ENCODE measurements around the gene SLC26A4.
"Not testable (repeated sequence)": the region's sequence is repeated elsewhere in the genome, so short reads cannot be mapped to it uniquely, and the experiment has no call there.

Gene SLC26A4

DNA sequence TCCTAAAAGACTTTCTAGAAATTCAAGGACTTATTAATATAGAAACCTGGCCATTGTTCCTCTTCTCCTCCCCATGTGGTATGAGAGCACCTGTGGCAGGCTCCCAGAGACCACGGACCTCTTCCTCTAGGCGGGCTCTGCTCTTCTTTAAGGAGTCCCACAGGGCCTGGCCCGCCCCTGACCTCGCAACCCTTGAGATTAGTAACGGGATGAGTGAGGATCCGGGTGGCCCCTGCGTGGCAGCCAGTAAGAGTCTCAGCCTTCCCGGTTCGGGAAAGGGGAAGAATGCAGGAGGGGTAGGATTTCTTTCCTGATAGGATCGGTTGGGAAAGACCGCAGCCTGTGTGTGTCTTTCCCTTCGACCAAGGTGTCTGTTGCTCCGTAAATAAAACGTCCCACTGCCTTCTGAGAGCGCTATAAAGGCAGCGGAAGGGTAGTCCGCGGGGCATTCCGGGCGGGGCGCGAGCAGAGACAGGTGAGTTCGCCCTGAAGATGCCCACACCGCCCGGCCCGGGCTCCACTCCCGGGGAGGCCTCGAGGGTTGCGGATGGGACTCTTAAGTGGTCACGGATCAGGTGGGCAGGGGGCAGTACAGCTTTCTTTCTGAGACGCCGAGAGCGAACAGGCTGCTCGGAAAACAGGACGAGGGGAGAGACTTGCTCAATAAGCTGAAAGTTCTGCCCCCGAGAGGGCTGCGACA lies at the start of gene SLC26A4:
SLC26A4 (plus strand) TSS at position 448 of the 700 bp plus-strand sequence. CDS start 814 bp downstream, outside the sequence.
- no peak for DNase-seq

DNA sequence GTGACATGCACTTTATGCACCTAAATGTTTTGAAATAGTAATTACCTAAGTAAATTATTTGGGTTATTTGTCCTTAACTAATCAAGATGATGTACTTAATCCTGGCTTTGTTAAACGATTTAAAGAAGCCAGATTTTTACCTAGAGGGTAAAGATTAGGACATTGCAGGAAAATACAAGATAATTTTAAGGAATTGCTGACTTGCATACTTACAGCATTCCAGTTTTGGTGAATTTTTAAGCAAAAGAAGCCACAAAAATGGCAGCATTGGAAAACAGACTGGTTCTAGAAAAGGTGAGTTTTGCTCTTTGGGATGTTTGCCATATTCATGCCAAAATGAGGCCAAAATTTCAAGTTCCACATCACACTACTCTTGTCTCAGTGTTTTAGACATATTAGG lies 47.2 kb upstream of the SLC26A4 start:
- no peak for DNase-seq

DNA sequence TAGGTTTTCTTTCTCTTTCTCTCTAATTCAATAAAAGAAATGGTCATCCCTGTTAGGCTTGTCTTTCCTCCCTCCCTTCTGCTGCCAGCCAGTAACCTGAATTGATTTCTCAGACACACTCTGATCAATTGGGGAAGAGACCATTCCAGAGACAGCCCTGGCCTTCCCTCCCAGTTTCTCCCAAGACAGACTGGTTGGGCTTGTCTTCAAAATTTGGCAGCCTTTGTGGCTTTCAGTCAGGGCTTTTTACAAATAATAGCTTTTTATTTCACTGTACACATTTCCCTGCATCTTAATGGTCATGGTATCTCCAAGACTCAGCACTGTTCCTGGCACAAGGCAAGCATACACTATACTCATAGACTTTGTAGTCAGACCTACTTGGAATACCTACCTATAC lies 46.7 kb upstream of the SLC26A4 start:
- DNase-seq = no peak

DNA sequence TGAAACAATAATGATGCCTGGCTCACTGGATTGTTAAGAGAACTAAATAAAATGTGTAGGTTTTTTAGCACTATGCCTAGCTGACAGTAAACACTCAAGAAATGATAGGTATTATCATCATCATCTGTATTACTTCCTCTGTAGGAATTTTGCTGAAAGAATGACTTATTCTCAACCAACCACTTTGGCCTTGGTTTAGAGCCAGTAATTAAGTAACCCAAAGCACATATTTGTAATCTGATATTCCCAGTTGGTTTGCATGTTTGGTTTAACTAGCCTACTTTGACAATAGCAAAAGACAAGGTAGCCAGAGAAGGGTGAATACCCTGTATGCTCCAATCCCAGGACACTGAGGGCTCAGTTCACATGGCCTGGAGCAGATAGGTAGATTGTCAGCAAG lies 46.2 kb upstream of the SLC26A4 start:
- no peak for DNase-seq

DNA sequence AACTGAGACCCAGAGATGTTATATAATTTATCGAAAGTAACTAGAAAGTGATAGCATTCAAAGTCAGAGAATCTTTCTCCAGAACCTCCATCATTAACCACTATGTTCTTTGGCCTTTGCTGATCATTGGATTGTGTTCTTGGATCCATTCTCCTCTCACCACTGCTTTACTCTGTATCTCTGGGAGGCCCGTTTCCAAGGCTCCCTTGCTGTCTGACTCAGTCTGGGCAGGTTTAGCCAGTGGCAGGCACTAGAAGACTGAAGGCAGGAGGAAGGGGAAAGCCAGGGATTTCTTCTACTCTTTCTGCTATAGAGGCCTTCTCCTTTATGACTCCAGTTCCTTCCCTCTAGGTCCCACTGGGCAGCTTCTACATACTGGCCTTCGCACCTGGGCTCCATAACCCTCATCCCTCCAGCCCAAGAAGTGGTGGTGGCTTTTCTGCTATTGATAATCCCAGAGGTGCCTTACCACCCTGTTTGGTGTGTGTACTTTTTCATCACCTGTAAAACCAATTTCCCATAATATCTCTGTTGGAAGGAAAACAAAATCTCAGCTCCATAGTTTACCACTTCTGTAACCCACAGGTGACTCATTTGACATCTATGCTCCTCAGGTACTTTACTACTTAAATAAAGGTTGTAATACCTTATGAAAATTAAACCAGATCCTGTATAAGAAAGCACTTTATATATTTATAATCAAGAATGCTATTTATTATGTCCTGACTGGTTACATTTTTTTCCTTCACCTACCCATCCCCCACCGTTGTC lies 44.5 kb upstream of the SLC26A4 start:
- DNase-seq = no peak

DNA sequence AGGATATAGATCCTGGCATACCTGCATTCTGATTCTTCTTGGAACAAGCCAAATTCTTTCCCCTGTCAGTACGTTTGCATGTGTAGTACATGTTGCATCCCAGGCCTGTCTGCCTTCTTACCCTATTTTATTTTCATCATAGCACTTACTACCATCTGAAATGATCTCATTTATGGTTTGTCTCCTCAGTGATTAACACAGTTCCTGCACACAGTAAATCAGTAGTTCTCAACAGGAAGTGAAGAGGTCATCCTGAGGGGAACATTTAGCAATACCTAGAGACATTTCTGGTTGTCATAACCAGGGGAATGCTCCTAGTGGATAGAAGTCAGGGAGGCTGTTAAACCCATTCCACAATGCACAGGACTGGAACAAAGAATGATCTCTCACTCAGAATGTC lies 38.2 kb upstream of the SLC26A4 start:
- no peak for DNase-seq

DNA sequence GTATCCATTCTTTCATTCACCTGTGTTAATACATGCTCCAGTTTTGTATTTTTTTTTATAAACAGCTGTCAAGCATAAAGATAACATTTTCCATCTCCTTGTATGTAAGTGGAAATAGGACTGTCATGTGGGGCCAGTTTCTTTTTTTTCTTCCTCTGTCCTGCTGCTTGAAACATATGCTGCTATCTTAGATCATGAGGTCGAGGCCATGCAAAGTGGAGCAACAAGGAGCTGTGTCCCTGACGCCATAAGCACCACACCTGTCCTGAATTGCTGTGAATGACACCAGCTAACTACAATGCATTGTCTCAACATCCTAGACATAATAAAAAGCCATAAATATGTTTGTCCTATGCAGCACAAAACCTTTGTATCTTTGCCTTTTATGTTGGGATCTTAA lies 37.7 kb upstream of the SLC26A4 start:
- no peak for DNase-seq

DNA sequence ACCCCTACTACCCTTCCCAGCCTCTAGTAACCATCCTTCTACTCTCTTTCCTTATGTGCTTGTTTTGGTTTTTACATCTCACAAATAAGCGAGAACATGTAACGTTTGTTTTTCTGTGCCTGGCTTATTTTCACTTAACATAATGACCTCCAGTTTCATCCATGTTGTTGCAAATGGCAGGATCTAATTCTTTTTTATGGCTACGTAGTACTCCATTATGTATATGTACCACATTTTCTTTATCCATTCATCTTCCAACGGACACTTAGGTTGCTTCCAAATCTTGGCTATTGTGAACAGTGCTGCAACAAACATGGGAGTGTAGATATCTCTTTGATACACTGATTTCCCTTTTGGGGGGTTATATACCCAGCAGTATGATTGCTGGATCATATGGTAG lies 33.6 kb upstream of the SLC26A4 start:
- DNase-seq = no peak

DNA sequence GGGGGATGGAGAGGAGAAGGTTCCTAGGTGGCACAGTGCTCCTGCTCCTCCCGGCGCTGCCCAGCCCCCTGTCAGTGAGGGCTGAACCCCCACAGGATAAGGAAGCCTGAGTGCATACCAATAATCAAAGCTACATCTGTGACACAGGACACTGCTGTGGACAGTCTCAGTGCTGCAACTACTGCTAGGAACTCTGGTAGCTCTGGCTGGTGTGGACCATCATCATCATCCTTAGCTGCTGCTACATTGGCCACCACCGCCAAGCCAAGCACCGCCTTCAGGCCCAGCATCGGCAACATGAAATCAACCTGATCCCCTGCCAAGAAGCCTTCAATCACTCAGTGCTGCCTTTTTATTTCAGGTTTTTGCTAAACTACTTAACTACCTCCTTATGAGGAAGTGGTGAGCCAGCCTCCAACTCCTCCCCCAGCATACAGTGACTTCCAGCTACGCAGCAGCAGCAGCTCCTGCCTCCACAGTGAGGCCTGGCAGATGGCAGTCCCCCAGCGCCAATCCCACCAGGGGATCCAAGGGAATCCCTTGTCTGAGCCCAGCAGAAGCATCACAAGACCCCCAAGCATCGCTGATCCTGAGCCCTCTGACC lies 32.1 kb upstream of the SLC26A4 start:
- DNase-seq = no peak

DNA sequence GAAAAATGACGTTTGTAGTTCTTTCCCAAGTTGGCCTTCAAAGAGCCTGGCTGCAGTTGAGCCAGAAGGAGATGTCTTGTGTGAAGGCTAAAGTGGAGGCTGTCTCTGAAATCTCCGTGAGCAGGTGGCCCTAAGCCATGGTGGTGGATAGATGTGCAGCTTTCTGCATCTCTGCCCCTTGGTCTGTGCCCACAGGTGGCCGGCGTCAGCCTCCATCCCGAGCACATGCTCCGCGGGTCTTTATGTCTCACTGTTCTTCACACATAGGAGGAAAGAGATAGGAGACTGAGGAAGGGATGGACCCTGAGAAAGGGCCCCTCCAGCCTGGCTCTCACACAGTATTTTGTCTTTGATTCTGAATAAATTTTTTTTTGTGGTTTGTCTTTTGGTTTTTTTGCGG lies 30.3 kb upstream of the SLC26A4 start:
- no peak for DNase-seq

DNA sequence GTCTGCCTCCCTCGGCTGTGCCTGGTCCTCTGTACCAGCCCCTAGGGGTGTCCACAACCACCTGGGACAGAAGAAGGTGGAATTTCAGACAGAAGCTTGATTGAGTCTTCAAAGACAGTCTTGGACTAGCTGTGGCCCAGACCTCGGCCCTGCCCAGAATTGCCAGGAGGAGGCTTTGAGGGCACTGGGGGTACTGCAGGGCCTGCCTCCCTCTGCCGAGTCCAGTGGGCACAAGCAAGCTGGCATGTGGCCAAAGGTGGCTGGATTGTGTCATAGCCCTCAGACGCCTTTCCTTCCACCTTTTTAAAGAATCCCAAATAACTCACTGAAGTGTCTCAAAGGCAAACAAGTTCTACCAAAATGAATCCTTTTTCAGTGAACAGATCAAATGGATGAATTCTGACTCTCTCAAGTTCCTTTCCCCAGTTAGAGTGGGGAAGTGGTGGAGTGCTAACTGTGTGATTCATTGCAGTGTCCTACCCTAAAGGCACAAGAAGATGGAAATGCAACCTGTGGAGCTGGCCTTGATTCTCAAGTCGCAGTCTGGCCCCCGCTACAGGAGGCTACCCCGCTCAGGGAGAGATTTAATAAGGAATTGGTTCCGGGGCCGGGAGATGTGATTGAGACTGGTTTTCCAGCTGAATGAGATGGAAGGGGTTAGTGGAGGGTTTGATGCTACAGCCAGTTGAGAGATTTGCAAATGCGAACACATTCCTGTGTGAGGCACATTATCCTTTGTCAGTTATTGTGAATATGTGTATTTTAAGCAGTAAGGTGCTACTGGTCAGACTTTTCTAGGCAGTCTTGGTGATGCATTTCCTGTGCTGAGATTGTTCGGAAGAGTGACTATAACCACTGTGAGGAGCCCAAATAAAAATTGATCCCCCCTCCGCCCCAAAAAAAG lies 28.8 kb upstream of the SLC26A4 start:
- no peak for DNase-seq

DNA sequence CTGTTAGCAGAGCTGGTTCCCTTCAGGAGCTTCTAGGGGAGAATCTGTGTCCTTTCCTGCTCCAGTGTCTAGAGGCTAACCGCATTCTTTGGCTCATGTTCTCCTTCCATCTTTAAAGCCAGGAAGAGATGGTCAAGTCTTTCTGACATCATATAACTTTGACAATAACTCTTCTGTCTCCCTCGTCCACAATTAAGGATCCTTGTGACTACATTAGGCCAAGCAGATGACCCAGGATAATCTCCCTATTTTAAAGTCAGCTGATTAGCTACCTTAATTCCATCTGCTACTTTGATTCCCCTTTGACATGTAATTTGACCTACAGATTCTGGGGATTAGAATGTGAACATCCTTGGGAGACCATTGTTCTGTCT lies 28.1 kb upstream of the SLC26A4 start:
- DNase-seq = no peak

DNA sequence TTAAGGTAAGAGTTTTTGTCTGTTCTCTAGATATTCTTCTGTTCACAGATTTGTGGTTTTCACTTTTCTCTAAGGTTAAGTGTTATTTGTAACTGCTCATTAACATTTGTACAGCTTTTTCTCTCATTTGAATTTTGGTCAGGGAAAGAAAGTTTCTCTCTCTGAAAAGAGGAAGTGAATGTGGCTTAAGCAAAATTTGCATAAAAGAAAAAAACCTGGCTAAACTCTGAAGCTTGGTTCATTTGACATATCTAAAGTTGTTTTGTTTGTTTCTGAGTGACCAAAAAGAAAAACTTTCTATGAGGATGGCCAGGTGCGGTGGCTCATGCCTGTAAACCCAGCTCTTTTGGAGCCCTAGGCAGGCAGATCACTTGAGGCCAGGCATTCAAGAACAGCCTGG lies 22.0 kb upstream of the SLC26A4 start:
- no peak for DNase-seq

DNA sequence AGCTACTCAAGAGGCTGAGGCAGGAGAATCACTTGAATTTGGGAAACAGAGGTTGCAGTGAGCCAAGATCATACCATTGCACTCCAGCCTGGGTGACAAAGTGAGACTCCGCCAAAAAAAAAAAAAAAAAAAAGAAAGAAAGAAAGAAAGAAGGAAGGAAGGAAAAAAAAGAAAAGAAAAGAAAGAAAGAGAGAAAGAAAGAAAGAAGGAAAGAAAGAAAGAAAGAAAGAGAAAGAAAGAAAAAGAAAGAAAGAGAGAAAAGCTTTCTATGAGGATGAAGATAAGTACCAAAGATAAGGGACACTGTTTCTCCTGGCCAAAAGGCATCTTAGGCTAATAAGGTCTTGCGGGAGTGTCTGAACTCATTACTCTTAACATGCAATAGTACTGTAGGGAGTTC lies 21.6 kb upstream of the SLC26A4 start:
- not testable (repeated sequence) for DNase-seq

DNA sequence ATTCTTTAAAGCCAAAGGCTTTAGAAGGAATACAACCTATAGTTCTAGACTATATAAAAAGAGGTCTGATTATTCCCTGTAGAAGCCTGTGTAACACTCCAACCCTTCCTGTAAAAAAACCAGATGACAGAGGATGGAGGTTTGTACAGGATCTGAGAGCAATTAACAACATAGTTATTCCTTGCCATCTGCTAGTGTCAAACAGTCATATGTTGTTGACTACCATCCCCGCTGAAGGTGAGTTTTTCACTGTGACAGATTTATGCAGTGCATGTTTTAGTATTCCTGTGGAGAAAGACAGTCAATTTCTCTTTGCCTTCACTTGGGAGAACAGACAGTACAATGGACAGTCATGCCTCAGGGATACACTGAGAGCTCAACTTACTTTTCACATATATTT lies 19.0 kb upstream of the SLC26A4 start:
- DNase-seq = no peak

DNA sequence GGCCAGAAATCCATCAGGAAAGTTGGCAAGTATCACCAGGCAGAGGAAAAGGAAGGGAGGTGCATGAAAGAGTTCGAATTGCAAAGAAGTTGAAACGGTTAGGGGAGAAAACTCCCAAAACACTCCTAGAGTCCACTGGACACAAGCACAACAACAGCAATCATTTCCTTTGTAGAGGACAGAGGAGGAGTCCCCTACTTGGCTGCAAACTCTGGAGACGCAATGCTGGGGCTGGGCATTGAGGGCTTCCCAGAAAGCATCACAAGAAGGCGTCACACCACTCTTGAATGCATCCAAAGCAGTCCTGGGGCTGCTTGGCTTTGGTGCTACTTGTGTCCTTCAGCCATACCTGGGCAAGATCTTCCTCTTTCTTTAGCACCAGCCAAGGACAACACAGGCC lies 18.1 kb upstream of the SLC26A4 start:
- no peak for DNase-seq

DNA sequence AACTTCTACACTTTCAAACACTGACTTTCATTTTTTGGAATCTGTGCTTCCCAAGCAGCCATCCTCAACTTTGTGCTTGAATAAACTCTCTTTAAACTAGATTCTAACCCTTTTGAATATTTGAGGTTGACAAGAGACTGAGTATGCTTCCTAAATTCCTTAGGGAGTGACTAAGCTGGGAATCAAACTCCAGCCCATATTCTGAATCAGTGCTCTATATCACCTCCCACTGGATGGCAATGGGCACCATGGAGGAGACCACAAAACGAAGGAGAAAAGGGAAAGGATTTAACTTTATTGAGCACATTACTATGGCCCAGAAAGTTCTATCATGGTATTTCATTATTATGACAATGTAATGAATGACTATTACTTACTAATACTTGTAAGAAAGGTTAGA lies 17.2 kb upstream of the SLC26A4 start:
- DNase-seq = no peak

DNA sequence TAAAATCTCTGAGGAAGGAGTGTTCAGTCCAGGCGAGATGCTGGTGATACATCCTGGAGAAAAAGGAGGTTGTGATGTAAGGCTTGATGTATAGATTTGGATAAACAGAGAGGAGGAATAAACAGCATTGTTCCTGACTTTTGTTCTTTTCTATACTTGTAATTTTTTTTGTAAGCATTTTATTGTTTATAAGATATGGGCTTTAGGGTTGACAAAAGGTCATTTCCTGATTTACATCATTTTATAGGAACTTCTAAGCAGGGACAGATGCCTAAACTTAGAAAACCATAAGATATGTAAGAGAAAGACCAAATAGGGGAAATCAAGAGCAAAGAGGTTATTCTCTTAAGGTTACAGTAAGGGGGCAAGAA lies 16.7 kb upstream of the SLC26A4 start:
- no peak for DNase-seq

DNA sequence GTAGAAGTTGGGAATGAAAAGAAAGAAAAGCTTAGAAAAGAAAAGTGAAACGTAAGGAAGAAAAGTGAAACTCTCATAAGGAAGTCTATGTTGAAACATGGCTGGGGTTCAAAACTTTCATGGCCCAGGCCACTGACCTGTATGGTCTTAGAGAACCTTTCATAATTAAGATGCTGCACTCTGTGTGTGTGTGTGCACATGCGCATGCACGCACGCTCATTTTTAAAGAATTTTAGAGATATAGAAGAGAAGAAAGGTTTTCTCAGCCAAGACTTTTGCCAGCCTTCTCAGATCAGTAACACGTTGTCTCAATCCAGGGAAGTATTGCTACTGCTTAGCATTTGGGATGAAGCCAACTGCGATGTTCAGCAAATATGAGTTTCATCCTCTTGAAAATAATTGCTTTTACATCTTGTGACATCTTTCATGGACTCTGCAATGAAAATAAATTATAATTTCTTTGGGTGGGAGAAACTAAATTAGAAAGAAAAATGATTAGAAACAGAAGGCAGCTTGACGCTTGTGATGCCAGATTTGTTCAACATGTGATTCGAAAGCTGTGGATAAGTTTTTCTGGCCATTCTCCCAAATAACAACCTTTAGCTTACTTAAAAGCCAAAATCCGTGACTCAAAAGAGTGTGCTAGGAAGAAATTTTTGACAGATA lies 16.2 kb upstream of the SLC26A4 start:
- no peak for DNase-seq

DNA sequence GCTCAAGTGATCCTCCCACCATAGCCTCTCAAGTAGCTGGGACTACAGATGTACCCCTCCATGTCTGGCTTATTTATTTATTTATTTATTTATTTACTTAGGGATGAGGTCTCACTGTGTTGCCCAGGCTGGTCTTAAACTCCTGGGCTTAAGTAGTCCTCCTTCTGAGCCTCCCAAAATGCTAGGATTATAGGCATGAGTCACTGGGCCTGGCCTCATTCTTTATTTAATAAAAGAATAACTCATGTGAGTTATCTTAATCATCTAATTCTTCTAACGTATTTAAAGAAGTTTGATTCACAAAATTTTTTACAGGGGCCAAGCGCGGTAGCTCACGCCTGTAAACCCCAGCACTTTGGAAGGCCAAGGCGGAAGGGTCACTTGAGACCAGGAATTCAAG lies 8.0 kb upstream of the SLC26A4 start:
- DNase-seq = no peak

DNA sequence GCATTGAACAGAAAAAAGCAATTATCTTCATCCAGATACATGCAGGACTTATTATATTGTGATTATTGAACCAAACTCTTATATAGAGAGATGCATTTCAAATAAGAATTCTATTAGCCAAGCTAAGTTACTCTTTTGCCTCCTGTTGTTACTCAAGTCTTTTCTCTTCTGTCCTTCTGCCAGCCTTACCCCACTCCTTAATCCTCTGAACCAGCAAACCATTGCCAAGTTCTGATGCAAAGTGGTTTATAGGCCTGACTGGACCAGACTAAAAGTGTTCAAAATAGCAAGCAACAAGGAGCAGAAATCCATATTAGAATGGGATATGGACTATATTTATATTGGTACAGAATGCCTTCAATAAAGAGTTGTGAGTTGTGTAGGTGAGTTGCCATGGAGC lies 2.2 kb upstream of the SLC26A4 start:
- DNase-seq = no peak

DNA sequence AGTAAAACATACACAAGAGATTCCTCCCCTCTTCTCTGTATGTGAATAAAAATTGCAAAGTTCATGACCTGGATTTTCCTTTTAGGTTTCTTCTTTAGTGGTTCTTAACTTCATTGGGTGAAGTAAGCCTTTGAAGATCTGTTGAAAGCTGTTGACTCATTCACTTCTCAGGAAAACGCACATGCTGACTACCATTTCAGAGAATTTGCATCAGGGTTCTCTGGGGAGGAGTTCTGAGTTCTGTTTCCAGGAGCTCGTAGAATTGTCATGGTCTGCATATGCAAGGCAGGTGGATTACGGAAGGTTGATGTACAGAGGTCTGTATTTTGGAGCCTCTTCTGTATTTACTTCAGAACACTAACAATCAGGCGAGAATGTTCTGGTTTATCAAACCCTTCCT lies 962 bp upstream of the SLC26A4 start:
- DNase-seq = no peak
